IPS DF 4.7 (cell line): Measurements from ENCODE around the gene CLCN7.
"Not testable (repeated sequence)": the region's sequence is repeated elsewhere in the genome, so short reads cannot be mapped to it uniquely, and the experiment has no call there.

Source experiments
- DNase-seq: peaks from one replicate; pipeline ENCODE4 v3.0.0-alpha.2; 2013; ENCODE audit warnings: low spot score; ENCODE audit errors: extremely low read depth

CLCN7 gene

DNA sequence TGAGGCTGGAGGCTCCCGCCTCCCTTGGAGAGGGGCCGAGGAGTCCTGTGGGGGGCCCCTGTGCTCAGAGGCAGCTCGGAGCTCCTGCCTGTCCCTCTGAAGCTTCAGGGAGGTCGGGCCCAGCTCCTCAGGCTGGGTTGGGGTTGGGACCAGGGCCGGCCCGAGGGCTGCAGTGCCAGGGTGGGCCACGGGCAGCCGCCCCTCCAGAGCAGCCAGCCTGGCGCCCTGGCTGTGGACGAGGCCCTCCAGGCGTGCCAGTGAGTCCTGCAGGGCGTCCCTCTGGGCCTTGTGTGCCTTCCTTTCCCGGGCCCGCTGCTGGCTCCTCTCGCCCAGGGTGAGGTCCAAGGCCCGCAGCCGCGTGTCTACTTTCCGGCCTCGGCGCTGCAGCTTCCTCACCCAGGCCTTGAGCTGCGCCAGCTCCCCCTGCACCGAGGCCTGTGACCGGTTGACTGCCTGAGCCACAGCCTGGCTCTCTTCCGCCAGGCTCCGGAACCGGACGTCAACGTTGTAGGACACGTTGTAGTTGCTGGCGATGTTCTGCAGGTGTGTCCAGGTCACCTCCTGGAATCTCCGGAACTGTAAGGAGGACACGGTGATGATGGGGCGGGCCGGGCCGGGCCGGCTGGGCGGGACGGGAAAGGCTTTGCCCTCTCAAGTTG is 12.7 kb upstream of the CLCN7 start:
- DNase-seq, result no peak

DNA sequence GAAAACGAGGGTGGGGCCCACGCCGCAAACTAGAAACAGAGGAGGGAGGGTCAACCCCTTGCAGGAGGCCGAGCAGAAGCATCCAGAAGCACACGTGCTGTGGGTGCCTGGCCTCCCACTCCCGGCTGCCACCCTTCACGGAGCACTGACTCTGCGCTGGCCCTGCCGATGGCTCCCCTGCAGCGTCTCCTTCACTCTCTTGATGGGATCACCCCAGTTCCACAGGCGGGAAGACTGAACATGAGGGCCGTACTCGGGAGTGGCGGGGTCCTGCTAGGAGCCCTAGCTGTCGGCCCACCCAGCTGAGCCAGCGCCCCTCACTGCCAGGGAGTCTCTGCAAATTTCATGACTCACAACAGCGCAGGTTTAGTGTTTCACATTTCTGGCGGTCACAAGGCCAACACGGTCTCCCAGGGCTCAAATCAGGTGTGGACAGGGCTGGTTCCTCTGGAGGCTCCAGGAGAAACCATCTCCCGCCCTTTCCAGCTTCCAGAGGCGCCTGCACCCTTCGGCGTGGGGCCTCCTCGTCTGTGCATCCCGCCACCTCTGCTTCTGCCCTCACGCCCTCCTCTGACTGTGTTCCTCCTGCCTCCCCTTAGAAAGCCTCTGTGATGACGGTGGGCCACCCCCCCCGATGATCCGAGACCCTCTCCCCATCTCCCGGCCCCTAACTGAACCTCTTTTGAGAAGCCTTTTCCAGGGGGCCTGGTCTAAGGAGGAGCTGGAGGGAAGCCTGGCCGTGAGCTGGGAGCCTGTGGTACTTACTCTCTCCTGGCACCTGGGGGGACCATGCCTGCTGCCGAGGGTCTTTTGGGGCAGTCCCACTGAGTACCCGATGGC is 11.9 kb upstream of the CLCN7 start:
- no peak for DNase-seq

DNA sequence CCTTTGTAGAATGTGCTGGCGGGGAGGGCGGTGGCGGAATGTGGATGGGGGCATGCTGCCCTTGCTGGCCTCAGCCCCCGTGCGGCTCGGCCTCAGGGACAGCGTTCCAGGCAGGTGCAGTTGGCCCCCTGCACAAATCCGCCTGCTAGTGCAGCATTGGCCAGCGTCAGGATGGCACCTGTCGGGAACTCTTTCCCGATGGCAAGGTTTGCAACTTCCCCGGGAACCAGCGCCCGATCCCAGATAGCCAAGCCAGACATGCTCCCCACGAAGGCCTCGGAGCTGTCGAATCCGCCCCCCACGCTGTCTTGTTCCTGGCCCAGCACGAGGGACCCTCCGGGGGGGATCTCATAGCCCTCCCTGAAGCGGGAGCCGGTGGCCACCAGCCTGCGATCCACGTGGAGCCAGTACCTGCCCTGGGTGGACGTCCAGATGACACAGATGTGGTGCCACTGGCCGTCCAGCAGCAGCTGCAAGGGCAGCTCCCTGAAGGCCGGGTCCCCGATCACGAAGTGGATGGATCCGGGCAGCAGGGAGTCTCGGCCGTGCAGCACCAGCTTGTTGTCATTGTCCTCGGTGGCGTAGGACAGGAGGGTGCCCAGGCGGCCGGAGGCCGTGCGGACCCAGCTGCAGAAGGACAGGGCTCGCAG is 11.1 kb upstream of the CLCN7 start:
- no peak for DNase-seq

DNA sequence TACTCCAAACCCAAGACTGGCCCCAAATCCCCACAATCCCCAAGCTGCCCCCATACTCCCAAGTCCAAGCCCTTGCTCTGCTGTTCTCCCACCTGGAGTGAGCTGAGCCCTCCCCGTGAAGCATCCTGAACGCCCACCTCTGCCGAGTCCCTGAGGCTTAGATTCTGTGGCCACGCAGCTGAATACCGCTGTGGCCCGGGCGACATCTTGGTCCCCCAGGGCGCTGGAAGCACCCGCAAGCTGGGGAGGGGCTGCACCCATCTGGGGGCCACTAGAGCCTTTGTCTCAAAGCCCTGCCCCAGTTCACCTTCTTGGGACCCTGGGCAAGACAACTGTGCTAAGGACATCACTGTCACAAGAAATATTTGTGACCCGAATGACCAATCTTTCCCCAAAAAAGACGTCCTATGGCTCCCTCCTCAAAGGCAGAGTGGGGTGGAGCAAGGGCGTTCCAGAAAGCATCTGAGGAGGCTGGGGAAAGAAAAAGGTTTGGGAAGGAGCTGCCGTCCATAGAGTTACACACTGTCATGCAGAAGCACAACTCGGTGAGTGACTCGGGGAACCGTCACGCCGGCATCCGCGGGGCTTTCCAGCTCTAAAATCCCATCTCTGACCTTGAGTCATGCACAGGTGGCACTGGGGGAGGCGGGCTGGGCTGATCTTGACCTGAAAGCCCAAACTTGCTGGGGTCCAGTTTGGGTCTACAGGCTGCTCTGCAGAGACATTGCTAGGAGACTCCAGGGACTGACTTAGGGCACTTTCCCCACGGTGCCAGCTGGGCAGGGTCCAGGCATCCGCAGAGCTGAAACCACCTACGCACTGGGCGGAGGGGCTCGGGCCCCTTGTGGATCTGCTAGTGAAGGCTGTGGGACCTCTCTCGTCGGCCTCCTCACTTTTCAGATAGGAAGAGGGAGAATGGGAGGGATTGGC is 7.3 kb upstream of the CLCN7 start:
- DNase-seq, result no peak

DNA sequence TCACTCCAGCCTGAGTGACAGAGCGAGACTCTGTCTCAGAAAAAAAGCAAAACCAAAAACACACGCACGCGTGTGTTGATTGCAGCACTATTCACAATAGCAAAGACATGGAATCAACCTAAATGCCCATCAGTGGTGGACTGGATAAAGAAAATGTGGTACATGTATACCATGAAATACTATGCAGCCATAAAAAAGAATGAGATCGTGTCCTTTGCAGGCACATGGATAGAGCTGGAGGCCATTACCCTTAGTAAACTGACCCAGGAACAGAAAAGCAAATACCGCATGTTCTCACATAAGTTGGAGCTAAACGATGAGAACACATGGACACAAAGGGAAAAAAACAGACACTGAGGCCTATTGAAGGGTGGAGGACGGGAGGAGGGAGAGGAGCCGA is 4.1 kb upstream of the CLCN7 start:
- DNase-seq, result not testable (repeated sequence)

DNA sequence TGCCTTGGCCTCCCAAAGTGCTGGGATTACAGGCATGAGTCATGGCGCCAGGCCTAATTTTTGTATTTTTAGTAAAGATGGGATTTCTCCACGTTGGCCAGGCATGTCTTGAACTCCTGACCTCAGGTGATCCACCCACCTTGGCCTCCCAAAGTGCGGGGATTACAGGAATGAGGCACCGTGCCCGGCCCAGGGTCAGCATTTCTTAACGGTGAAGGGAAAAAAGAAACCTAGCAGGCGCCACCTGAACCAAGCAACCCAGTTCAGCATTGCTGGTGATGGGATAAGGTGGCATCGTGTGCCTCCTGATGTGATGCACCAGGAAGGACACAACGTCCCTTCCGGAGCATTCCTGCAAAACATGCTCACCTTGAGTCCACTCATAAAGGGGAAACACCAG is 2.2 kb upstream of the CLCN7 start:
- no peak for DNase-seq

DNA sequence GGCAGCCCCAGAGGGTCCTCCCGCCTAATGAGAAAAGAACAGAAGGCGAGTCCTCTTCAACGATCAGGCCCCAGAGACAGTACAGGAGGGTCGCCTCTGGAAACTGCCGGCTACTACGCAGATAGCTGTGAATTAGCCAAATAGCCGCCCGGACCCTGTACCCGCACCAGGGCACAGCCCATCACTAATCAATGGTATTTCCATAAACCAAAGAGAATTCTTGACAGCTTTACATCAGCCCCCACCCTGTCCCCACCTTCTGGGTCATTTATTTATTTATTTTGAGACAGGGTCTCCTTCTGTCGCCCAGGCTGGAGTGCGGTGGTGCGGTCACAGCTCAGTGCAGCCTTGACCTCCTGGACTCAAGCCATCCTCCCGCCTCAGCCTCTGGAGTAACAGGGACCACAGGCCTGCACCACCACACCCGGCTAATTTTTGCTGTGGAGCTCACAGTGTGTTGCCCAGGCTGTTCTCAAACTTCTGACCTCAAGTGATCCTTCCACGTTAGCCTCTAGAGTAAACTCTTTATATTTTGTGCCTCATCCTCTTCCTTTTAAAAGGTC is 805 bp upstream of the CLCN7 start:
- no peak for DNase-seq

DNA sequence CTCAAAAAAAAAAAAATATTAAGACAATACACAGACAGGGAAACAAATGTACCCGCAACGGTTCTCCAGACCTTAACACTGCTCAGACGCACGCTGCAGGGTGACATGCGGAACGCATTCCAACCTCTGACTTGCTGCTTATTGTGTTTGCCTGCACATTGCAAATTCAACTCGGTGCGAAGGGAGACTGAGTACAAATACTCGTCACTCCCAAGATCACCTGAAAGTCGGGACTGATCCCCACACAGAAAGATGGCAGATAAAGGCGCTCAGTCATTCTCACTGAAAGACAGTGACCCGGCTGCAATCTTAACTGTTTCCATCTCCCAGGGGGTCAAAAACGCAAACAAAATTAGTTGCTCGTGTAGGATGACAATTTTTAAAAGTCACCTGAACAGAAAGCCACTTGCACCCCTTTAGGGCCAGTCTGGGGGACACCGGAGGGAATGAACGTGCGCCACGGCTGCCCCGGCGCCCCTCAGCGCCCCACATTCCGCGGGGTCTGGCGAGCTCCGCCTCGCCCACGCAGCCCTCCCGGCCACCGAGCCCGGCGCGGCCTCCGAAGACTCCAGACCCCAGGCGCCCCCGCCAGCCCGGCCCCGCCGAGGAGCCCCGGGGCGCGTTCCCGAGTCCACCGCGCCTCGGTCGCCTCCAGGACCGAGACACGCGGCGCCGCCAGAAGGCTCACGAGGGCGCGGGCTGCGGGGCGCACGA is 589 bp downstream of the CLCN7 start:
- DNase-seq, result no peak

DNA sequence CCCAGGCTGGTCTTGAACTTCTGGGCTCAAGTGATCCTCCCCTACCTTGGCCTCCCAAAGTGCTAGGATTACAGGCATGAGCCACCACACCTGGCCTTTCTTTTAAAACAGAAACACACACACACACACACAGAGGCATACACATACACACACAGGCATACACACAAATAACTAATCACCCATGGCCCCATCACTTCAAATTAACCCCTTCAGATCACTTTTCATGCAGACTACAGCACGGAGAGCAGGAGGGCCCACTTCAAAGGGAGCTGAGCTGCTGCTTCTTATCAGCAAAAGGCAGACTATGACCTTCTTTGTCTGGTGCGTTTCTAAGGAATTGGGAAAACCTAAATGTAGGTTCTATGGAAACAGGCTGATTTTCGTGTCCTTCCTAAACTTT is 1.9 kb downstream of the CLCN7 start:
- no peak for DNase-seq

DNA sequence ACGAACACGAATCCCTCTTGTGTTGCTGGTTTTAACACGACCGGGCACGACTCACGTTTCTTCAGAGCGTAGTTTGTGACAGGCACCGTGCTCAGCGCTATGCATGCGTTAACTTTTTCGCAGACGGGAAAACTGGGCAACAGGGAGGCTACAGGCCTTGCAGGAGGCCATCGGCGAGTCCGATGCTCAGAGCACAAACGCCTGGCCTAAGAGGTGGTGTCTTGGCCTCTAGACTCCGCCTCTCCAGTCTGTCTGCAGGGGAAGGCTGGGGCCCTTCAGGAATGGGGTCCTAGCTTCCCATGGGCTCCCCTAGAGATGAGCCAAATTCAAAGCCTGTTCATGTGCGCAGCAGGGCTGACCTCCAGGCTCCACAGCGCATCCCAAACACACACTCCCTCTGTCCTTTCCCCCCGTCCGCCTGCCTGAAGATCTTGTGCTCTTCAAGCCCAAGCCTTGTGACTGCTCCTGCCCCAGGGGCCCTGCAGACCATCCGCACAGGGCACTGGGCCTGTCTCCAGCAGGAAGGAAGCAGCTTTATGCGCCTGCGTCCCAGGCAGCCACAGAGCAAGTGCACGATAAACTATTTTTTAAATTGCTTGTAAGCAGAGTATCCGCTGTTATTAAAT is 3.1 kb downstream of the CLCN7 start:
- DNase-seq, result no peak

DNA sequence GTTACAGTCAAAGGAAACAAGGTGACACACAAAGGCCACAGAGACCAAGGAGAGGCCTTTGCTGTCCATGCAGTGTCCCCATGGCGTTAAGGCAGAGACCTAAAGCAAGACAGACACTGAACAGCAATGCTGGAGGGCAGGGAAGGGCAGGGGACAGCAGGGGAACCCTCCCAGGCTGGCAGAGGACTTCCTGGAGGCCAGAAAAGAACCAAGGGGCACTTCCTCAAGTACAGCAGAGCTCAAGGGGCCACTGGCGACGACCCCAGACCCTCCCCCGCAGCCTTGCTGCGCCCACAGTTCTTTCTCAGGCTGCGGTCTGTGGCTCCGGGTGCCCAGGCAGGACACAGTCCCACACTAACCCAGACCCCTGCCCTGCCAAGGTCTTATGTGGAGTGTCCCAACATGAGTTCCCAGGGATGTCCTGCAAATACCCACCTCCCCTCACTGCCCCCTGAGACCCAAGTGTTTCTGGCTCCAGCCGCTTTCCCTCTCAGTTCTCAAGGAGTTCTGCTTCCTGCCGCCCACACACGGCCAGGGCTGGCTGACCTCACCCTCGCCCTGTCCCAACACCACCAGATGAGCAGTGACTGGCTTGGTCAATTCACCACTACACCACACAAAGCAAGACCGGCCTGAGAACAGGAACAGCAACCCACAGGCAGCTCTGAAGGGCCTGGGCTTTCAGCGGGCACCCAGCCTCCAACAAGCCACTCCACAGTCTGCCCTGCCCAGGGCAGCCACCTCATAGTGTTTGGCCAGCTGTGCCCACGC is 4.2 kb downstream of the CLCN7 start:
- no peak for DNase-seq

DNA sequence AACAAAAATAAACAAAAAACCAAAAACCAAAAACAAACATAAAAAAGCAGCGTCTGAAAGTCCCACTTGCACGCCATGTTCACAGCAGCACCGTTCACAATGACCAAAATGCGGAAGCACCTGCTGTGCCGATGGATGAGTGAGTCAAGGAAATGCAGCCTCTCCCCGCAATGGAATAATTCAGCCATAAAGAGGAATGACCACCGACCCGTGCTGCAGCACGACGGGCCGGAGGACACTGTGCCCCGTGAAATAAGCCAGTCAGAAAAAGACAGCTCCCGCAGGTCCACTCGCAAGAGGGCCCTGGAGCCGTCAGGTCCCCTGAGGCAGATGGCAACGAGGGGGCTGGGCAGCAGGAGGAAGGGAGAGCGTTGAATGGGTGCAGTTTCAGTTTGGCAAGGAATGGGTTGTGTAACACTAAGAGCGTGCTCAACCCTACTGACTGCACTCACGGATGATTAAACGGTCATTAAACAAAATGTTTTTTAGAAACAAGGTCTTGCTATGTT is 5.1 kb downstream of the CLCN7 start:
- DNase-seq, result no peak

DNA sequence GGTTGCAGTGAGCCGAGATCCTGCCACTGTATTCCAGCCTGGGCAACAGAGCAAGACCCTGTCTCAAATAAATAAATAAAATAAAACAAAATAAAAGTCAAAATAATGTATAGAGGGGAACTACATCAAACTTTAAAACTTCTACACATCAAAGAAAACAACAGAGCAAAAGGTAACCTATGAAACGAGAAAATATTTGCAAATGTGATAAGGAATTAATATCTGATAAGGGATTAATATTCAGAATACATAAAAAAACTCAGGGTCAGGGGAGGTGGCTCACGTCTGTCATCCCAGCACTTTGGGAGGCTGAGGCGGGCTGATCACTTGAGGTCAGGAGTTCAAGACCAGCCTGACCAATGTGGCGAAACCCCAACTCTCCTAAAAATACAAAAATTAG is 5.7 kb downstream of the CLCN7 start:
- not testable (repeated sequence) for DNase-seq

DNA sequence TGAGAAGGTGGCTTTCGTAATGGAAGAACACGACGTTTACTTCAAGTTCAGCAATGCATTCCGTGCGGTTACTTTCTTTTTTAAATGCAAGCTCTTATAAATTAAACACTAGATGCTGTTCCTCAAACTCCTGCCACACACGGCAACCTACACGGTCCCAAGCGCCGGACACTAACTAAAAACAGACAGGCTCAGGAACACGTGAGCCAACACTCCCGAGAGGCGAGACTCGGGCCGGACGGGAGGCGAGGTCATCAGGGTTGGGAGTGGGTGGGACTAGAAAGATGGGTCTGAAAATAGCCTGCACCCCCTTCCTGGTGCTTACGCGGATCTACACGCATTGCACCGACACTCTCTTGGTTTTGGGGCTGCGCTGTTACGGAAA is 6.4 kb downstream of the CLCN7 start:
- DNase-seq, result no peak

DNA sequence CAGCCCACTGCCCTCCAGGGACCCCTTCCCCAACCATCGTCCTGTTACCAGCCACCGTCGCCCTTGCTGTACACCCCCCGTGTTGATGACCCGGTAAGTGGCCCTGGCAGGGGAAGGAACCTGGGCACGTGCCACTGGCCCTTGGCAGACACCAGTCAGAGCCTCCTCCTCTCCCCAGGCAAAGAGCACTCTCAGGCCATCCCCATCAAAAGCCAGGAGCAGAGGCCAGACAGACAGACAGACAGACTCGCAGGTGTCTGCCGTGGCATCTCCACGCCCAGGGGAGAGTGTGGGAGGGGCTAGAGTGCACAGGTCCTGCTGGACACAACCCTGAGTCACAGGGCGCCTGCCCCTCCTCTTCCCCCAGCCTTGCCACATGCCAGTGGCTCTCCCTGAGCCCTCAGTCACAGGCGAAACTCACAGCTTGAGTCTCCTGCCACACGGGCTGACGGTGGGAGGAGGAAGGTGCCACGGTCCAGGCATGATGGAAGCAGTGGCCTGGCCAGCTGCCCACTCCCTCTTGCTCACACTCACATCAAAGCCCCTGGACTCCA is 7.8 kb downstream of the CLCN7 start:
- DNase-seq, result no peak

DNA sequence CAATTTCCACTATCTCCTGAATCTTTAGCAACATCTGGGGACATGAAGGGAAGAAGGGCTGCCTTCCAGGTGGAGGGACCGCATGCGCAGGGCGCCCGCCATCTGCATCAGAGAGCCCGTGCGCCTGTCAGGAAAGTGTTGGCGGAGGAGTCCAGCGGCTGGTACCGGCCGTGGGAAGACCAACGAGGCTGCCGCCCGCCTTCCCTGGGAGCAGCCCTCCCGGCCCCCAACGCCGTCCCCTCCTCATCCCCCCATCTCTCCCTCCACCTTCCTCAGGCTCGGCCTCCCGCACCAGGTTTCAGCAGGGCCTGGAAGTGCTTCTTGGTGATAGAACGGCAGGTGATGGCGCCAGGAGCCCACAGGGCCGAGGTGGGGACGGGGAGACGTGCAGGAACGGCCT is 8.8 kb downstream of the CLCN7 start:
- no peak for DNase-seq

DNA sequence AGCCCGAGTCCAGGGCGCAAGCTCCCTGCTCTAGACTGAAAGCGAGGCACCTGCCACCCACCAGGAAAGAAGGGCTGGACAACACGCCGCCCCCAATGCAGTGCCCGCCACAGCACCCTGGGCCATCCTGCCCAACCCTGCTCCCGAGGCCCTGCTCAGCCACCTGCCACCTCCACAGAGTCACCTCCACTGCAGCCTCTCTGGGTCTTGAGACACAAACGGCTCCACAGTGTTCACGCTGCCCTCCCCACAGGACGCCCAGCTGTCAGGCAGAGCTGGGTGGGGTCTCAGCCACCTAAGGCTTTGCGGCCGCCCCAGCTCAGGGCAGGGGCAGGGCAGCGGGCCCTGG is 9.3 kb downstream of the CLCN7 start:
- DNase-seq, result no peak

DNA sequence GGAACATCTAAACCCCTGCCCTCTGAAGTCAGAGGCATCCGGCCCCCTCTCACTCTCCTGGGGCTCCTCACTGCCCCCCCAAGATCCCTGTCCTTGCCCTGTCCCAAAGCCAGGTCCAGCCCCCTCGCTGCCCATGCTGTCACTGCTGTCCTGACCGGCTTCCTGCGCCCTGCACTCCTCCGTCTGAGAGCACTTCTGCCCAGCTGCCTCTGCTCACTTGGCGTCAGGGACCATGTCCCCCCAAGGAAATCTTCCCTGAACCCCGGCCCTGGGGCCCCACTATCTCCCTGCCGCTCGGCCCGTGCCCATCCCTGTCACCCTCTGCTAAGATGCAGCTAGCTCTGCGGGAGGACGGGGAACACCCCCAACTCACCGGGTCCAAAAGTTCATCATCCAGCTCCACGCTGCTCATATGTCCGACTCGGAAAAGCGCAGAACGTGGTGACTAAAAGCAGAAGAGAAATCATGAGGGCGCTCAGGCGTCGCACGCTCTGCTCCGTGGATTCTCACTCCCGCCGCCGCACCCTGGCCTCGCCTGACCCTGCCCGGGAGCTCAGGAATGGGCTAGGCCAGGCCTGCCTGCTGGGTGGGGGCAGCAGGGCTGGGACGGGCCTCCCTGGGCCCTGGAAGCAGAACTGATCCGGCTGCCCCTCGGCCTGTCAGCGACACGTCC is 9.8 kb downstream of the CLCN7 start:
- DNase-seq, result no peak
